Colonic mucosa (tissue), 4 donors: ENCODE measurements around the gene SNRNP48. TPM values are rescaled to one million over a fixed set of nuclear protein-coding genes. Genes with fewer than 3 reads are reported as not detected.

Experiments used
- DNase-seq: peaks from one replicate; pipeline ENCODE4 v3.0.0-alpha.2; 2020
- H3K27ac ChIP-seq: fragments of 200-600 bp; one replicate; pipeline ENCODE4 v1.8.0; 2021
- H3K27me3 ChIP-seq: fragments of 200-600 bp; one replicate; pipeline ENCODE4 v1.8.0; 2021
- H3K36me3 ChIP-seq: fragments of 200-600 bp; one replicate; pipeline ENCODE4 v1.8.0; 2021
- H3K4me1 ChIP-seq: fragments of 200-600 bp; one replicate; pipeline ENCODE4 v1.8.0; 2021; ENCODE audit warnings: mild to moderate bottlenecking
- H3K4me3 ChIP-seq: fragments of 200-600 bp; one replicate; pipeline ENCODE4 v1.8.0; 2021
- H3K9ac ChIP-seq, 2 donors: one replicate each; pipeline ENCODE4 v1.7.0; 2013; ENCODE audit warnings: control low read depth in 2 of 2, low read depth in 2 of 2, low read length in 2 of 2
- H3K9me3 ChIP-seq: fragments of 200-600 bp; one replicate; pipeline ENCODE4 v1.8.0; 2021
- CTCF ChIP-seq: fragments of 200-600 bp; IDR thresholded peaks from one replicate; pipeline ENCODE4 v1.8.0; 2022; ENCODE audit warnings: antibody characterized with exemption, mild to moderate bottlenecking
- intact Hi-C: fragments of 100-400 bp; cut with DNase I; formaldehyde crosslinking; loops from one replicate; pipeline ENCODE4 v1.14.1; 2022
- total RNA-seq, 2 donors: library from RNA; stranded (reverse); fragmentation: NEBNext Ultra II Directional in 1 of 2; extraction: Animal tissue kit (Norgen Biotek cat#: 25700) in 1 of 2; gene quantifications; one replicate each; pipeline ENCODE4 v1.2.1, GENCODE V29; 2021
- donor health status: healthy.
- donor health status: DM: no; HTN: no; CAD: no.
- donor health status: DM: no; HTN: no; CAD: no.

Gene SNRNP48
- total RNA-seq, 2 donors from 2014 or later: 13.8 to 14.6 TPM

- Histone ChIP-seq H3K27ac (no peak overlapping the region), H3K4me1 (no peaks in the 10 kb centered on the region), H3K9ac (no peak overlapping the region), H3K4me3 (no peak overlapping the region), H3K9me3 (no peaks in the 10 kb centered on the region), H3K27me3 (no peaks in the 10 kb centered on the region), H3K36me3 (no peaks in the 10 kb centered on the region)
- TF ChIP-seq CTCF: no peak
- DNase-seq: peak; percentile 29
- intact Hi-C loops: no loop called here
Measured at GRCh38 chr6:7642791-7643190, 52.8 kb downstream of the SNRNP48 start.

- no peak for DNase-seq
- Histone ChIP-seq H3K27ac (no peak overlapping the region), H3K36me3 (no peaks in the 10 kb centered on the region), H3K4me3 (no peak overlapping the region), H3K9me3 (no peaks in the 10 kb centered on the region), H3K9ac (no peak overlapping the region), H3K4me1 (no peaks in the 10 kb centered on the region), H3K27me3 (no peaks in the 10 kb centered on the region)
- intact Hi-C loops: no loop called here
- no peak for TF ChIP-seq CTCF
Measured at GRCh38 chr6:7644417-7644816, 54.4 kb downstream of the SNRNP48 start.

- DNase-seq: no peak
- intact Hi-C loops: no loop called here
Measured at GRCh38 chr6:7646394-7646793, 56.4 kb downstream of the SNRNP48 start.

GRCh38 chr6:7647504-7647903 lies 57.5 kb downstream of the SNRNP48 start:
- H3K9me3 ChIP-seq: no peaks in the 10 kb centered on the region
- no peak overlapping the region for H3K27ac ChIP-seq
- DNase-seq: no peak
- H3K9ac ChIP-seq: no peak overlapping the region
- H3K27me3 ChIP-seq: no peaks in the 10 kb centered on the region
- no peak overlapping the region for H3K4me3 ChIP-seq
- intact Hi-C loops: no loop called here
- H3K36me3 ChIP-seq: no peaks in the 10 kb centered on the region
- H3K4me1 ChIP-seq: no peaks in the 10 kb centered on the region
- TF ChIP-seq CTCF: no peak

More at GRCh38 chr6:7646394-7646793, 56.4 kb downstream of the SNRNP48 start:
- H3K4me1 ChIP-seq: no peaks in the 10 kb centered on the region
- H3K27ac ChIP-seq: no peak overlapping the region
- no peaks in the 10 kb centered on the region for H3K9me3 ChIP-seq
- no peaks in the 10 kb centered on the region for H3K36me3 ChIP-seq
- H3K27me3 ChIP-seq: no peaks in the 10 kb centered on the region
- H3K4me3 ChIP-seq: no peak overlapping the region
- no peak overlapping the region for H3K9ac ChIP-seq
- no peak for TF ChIP-seq CTCF

- TF ChIP-seq CTCF: no peak
Measured at GRCh38 chr6:7649037-7649810, 59.2 kb downstream of the SNRNP48 start.

More at GRCh38 chr6:7649037-7649810, 59.2 kb downstream of the SNRNP48 start:
- Histone ChIP-seq H3K9me3 (no peaks in the 10 kb centered on the region), H3K27me3 (no peaks in the 10 kb centered on the region), H3K4me1 (no peaks in the 10 kb centered on the region), H3K9ac (no peak overlapping the region), H3K4me3 (no peak overlapping the region), H3K27ac (no peak overlapping the region), H3K36me3 (no peaks in the 10 kb centered on the region)
- no peak for DNase-seq
- intact Hi-C loops: no loop called here
